ENCODE measurements around the gene ARL4A.
A peak's percentile ranks its signal among the peaks of the same experiment; 100 is the strongest.
"Not testable (repeated sequence)": the region's sequence is repeated elsewhere in the genome, so short reads cannot be mapped to it uniquely, and the experiment has no call there.

ARL4A gene

GRCh38 chr7:12670743-12671520, 16.5 kb upstream of the ARL4A start:
- no peak for ATAC-seq
- TF ChIP-seq ZFP3 (CRISPR knock-in tag; IDR thresholded peaks at IDR 0.05) (no peak), ISL1 (CRISPR knock-in tag; IDR thresholded peaks at IDR 0.05) (no peak)

GRCh38 chr7:12673436-12673835, 14.0 kb upstream of the ARL4A start:
- not testable (repeated sequence) for ATAC-seq

- ATAC-seq, result no peak
- TF ChIP-seq ARNTL (CRISPR knock-in tag; IDR thresholded peaks at IDR 0.05; ENCODE audit: borderline replicate concordance, low read depth) (no peak), ZFP3 (CRISPR knock-in tag; IDR thresholded peaks at IDR 0.05) (no peak), TOX (CRISPR knock-in tag; IDR thresholded peaks at IDR 0.05; ENCODE audit: borderline replicate concordance) (no peak), ZNF565 (CRISPR knock-in tag; conservative IDR thresholded peaks at IDR 0.05; ENCODE audit: low read depth) (no peak), RARB (CRISPR knock-in tag; IDR thresholded peaks at IDR 0.05) (no peak), ISL1 (CRISPR knock-in tag; IDR thresholded peaks at IDR 0.05) (no peak), SNAI2 (CRISPR knock-in tag; IDR thresholded peaks at IDR 0.05) (no peak), CREB5 (CRISPR knock-in tag; IDR thresholded peaks at IDR 0.05; ENCODE audit: low read depth) (no peak), PPARA (CRISPR knock-in tag; IDR thresholded peaks at IDR 0.05; ENCODE audit: borderline replicate concordance) (no peak), PATZ1 (CRISPR knock-in tag; IDR thresholded peaks at IDR 0.05; ENCODE audit: borderline replicate concordance) (no peak), ZC3H10 (CRISPR knock-in tag; IDR thresholded peaks at IDR 0.05) (no peak), CSDC2 (CRISPR knock-in tag; IDR thresholded peaks at IDR 0.05) (no peak), ZFP30 (CRISPR knock-in tag; IDR thresholded peaks at IDR 0.05) (no peak), ZNF70 (CRISPR knock-in tag; IDR thresholded peaks at IDR 0.05) (no peak)
- TF ChIP-seq, protein P1, sequence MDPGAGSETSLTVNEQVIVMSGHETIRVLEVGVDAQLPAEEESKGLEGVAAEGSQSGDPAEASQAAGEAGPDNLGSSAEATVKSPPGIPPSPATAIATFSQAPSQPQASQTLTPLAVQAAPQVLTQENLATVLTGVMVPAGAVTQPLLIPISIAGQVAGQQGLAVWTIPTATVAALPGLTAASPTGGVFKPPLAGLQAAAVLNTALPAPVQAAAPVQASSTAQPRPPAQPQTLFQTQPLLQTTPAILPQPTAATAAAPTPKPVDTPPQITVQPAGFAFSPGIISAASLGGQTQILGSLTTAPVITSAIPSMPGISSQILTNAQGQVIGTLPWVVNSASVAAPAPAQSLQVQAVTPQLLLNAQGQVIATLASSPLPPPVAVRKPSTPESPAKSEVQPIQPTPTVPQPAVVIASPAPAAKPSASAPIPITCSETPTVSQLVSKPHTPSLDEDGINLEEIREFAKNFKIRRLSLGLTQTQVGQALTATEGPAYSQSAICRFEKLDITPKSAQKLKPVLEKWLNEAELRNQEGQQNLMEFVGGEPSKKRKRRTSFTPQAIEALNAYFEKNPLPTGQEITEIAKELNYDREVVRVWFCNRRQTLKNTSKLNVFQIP (CRISPR knock-in tag; IDR thresholded peaks at IDR 0.05; ENCODE audit: borderline replicate concordance, low read depth), result no peak
These were observed 13.4 kb upstream of the ARL4A start for GRCh38 chr7:12674053-12674452.

GRCh38 chr7:12674861-12675260, 12.6 kb upstream of the ARL4A start:
- peak; percentile 42; the same call in 1 of the 3 replicates for ATAC-seq
- TF ChIP-seq TCF4 (CRISPR knock-in tag; IDR thresholded peaks at IDR 0.05; ENCODE audit: borderline replicate concordance) (no peak), CREB5 (CRISPR knock-in tag; IDR thresholded peaks at IDR 0.05; ENCODE audit: low read depth) (no peak)

DNA sequence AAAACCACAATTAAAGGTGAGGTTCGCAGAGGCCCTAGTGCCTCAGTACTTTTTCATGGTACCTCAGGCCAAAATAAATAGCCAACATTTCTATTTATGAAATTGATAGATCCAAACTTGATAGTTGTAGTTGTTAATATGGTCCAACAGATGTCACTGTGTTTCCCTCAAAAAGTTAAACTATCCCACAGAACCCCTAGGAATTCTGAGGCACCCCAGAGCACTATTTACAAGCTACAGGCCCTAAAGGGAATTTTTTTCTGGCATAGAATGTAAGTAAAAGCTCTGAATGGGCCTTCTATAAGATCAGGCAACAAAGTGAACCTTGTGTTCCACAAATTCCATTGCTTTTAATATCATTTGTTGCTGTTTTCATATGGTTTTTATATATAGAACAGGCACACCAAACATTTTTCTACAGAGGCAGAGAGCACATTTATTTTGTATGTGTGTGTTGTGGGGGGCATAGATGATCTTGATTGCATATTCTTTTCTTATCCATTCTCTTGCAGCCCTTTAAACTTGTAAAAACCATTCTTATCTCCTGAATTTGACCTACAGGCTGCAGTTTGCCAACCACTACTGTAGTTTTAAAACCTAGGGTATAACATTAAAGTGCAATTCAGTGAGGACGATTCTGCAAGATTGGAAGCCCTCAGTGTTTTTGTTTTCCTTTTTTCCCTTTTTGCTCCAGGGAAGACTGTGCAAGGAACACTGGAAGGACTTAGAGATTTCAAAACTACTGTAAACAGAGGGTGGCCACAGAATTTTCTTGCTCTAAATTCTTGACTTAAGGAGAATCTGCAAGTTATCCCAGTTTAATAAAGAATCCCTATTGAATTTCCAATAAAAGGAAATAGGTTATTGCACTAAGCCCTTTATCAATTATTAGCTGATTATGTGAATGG, 3.5 kb upstream of the ARL4A start:
- ATAC-seq, result no peak
- TF ChIP-seq ZNF565 (CRISPR knock-in tag; conservative IDR thresholded peaks at IDR 0.05; ENCODE audit: low read depth) (no peak), ZC3H10 (CRISPR knock-in tag; IDR thresholded peaks at IDR 0.05) (no peak), CSRNP3 (CRISPR knock-in tag; IDR thresholded peaks at IDR 0.05) (no peak), ZFP3 (CRISPR knock-in tag; IDR thresholded peaks at IDR 0.05) (no peak), TOX (CRISPR knock-in tag; IDR thresholded peaks at IDR 0.05; ENCODE audit: borderline replicate concordance) (no peak), OSR1 (CRISPR knock-in tag; IDR thresholded peaks at IDR 0.05) (no peak), PATZ1 (CRISPR knock-in tag; IDR thresholded peaks at IDR 0.05; ENCODE audit: borderline replicate concordance) (no peak), SNAI2 (CRISPR knock-in tag; IDR thresholded peaks at IDR 0.05) (no peak), TCF4 (CRISPR knock-in tag; IDR thresholded peaks at IDR 0.05; ENCODE audit: borderline replicate concordance) (no peak), RARB (CRISPR knock-in tag; IDR thresholded peaks at IDR 0.05) (no peak), BACH2 (CRISPR knock-in tag; IDR thresholded peaks at IDR 0.05; ENCODE audit: borderline replicate concordance) (no peak), CSDC2 (CRISPR knock-in tag; IDR thresholded peaks at IDR 0.05) (no peak)
- TF ChIP-seq, protein P1 (CRISPR knock-in tag; IDR thresholded peaks at IDR 0.05; ENCODE audit: borderline replicate concordance, low read depth), result no peak

All from SK-N-SH treated with all-trans-retinoic acid at 6 μM for 48 hours (cell line).